Measurements from ENCODE around the gene ROR1.

The ROR1 gene

DNA sequence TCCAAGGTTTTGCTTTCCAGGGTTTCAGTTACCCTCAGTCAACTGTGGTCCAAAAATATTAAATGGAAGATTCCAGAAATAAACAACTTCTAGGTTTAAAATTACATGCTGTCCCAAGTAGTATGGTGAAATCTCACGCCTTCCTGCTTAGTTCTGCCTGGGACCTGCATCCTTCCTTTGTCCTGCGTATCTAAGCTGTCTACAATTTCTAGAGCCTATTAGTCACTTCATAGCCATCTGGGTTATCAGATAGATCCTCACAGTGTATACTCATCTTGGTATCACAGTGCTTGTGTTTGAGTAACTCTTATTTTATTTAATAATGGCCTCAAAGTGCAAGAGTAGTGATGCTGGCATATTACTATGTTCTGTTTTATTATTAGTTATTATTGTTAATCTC lies 157.7 kb downstream of the ROR1 start:
- DNase-seq (ENCODE audit: low read depth in 2 of 2) = no peak

DNA sequence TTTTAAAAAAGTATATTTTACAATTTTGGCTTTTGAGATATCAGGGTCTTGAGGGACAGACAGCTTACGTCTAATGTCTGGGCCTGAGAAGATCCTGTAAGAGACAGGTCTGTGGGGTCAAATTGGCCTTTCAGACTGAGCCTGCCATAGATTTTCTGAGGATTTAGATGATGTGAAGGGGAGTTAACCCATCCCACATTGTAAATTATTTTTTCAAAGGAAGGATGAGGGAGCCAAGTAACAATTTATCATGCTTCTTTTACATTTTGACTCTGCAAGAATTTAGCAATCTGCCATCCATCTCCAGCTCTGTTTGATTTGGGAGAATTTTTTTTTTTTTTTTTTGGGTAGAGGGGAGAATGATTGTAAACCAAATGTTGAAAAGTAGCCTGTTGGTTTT lies 160.9 kb downstream of the ROR1 start:
- no peak for DNase-seq (ENCODE audit: low read depth in 2 of 2)

DNA sequence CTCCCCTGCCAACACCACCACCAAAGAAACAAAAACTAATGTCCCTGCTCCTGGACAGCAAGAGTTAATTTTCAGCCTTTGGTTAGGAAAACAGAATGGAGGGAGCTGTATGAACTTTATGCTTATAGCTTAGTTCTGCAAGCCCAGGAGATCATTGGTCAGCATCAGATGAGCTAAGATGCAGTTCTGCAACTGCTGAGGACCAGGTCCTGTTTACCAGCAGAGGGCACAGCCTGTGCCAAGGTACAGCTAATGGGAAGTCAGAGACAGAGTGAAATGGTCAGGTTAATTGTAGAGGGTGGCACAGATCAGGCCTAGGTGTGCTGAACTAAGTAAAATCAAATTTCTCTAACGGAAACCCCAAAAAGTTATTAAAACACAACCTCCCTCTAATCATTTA lies 161.3 kb downstream of the ROR1 start:
- DNase-seq (ENCODE audit: low read depth in 2 of 2) = no peak

DNA sequence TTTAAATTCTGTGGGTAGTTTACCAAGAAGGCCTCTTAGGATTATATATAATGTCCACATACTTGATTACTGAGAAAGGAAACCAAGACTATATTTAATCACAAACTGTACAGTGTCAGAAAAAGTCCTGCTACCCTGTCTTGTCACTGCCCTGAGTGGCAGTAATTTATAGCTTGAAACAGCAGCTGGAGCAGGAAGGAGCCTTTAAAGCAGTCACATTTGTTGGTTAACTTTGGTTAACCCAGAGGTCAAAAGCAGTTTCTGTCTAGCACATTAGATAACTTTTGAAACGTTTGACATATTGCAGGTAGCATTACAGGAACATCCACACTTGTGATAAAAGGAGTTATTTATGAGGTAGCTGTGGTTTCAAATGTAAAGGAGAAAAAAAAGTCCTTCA lies 161.7 kb downstream of the ROR1 start:
- DNase-seq (ENCODE audit: low read depth in 2 of 2) = no peak

DNA sequence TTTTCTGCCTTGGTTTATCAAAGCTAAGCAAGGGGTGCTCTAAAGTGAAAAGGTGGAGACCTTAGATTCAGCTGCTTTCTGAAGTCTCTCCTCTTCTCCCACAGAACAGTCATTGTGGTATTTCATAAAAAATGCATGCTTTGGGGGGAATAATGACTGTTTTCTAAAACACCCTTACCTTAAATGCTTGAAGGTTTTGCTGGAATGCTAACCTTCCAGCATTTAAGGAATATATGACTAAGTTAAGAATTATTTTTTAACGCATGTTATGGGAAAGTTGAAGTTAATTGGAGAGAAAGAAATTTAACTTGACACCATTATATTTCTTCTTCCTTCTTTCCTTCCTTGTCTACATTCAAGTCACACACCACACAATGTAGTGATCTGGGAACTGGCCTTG lies 162.5 kb downstream of the ROR1 start:
- no peak for DNase-seq (ENCODE audit: low read depth in 2 of 2)

DNA sequence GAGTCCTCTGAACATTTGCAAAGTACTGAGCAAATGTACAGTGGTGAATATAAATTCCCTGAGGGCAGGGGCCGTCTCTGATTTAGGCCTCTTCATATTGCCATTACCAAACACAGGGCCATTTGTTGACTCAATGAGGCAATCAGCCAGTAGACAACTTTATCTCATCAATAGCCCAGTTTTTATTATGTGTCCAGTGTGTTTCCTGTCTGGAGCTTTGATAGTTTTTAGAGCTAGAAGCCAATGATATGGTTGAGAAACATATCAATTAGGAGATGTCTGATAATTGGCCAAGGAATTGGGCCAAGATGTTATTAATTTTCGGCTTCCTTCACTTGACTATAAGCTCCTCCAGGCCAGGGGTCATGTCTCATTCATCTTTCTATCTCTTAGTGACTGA lies 163.0 kb downstream of the ROR1 start:
- no peak for DNase-seq (ENCODE audit: low read depth in 2 of 2)

DNA sequence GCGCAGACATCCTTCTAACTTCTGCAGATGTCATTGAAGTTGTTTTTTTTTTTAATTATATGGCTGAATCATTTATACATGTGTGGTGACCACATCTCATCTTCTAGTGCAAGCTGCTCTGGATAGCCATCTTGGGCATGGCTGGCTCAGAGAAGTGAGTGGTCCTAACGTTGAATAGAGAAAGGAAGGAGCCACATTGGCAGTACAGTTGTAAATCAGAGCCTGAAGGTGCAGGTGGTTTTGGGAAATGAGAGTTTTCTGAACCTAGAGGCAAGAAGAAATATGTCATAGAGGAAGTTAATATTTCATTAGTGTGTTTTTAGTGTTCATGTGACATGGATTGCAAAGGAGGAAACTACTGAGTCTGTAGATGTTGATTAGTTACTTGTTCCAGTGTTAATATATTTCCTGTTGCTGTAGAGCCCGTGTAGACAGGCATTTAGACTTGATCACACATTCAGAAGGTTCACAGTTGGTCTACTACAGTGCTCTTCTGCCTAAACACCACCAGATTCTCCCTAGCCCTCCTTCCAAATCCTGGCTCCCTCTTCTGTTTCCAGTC lies 163.7 kb downstream of the ROR1 start:
- no peak for DNase-seq (ENCODE audit: low read depth in 2 of 2)

DNA sequence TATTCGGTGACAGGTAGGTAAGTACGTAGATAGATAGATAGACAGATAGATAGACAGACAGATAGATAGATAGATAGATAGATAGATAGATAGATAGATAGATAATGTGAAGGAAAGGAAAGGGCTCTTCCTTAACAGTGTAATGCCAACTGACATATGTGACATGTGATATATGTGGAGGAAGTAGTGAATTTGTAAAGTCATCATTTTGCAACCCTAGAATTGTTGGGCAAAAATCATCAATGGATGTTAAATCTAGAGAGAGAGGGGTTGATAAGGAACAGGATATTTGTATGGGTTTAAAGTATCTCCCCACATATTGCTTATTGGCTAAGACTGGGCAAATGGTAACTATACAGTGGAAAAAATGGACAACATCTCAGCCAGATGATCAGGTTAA lies 166.6 kb downstream of the ROR1 start:
- DNase-seq (ENCODE audit: low read depth in 2 of 2) = no peak

DNA sequence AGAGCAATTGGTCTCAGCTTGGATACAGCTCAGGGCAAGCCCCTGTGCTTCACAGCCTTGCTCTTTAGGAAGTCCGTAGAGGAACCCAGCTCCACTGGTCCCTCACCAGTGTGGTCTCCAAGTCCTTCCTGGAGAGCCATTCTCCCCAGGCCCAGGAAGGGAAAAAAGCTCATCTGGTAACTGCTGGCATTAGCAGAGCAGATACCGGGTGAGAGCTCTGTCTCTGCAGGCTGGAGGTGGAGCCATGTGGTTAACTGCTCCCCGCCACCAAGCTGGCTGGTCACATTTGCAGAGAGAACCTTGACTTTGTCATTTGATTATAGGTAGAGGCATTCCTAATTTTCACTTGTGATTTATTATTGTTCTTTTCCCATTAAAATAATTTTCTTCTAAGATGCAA lies 169.6 kb downstream of the ROR1 start:
- no peak for DNase-seq (ENCODE audit: low read depth in 2 of 2)

DNA sequence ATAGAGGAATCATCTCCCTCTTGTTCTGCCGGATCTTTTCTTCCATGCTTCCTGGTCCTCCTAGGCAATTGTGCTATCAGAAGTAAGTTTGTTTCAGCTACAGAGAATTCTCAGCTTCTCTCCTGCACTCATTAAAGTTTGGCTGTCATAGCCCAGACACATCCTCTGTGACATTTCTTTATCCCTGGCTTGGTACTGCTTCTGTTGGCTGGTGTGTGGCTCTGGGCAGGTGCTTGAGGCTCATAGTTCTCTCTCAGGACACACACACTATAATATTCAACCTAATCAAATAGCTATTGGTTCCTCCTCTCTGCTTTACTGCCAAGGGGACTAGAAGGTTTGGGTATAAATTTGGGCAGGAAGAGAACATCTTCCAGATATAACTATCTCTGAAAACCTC lies 172.1 kb downstream of the ROR1 start:
- no peak for DNase-seq (ENCODE audit: low read depth in 2 of 2)

DNA sequence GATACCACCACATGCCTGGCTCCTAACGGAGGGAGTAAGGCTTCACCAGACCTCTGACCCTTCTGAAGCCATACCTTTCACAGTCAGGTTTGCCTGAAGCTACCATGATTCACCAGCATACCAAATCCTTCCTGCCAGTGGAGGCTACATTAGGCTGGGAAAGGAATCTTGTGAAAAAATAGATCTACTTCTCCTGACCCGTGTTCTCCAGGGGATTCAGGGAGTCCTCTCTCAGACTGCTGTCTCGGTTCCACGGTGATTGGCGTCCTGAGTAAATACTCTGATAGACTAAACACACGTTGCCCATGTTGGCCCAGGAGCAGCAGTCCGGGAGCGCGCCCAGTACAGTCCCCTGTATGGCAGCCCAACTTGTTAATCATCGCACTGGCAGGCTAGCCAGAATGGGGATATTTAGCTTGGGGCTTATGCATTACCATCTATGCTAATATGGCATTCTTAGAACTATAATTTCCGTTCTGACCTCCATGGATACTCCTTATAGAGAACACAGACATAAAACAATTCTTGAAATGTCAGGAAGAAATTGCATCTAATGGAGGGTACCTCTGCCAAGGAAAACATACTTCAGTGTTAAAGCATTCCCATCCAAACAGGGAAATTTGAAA lies 173.2 kb downstream of the ROR1 start:
- DNase-seq (ENCODE audit: low read depth in 2 of 2) = no peak

DNA sequence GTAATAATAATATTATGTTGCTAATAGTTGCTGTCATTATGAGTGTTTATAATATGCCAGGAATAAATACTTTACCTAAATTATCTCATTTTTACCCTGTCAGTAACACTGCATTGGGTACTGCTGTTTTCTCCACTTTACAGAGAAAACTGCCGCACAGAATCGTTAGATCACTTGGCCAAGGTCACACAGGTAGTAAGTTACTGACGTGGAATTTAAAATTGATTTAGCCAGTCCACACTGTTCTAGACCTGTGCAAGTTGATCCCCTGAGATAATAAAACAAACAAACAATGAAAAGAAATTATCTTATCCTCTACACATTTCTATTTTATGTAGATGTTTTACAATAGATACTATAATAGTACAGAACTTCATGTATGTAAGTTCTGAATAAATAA lies 174.1 kb downstream of the ROR1 start:
- DNase-seq (ENCODE audit: low read depth in 2 of 2) = no peak

DNA sequence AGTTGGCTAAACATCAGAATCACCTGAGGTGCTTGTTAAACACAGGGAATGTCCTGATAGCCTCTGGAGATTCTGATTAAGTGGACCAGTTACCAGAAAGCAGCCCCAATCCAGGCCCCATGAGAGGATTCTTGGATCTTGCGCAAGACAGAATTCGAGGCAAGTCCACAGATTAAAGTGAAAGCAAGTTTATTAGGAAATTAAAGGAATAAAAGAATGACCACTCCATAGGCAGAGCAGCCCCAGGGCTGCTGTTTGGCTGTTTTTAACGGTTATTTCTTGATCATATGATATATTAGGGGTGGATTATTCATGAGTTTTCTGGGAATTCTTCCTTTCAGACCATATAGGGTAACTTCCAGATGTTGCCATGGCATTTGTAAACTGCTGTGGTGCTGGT lies 176.2 kb downstream of the ROR1 start:
- DNase-seq (ENCODE audit: low read depth in 2 of 2) = no peak

DNA sequence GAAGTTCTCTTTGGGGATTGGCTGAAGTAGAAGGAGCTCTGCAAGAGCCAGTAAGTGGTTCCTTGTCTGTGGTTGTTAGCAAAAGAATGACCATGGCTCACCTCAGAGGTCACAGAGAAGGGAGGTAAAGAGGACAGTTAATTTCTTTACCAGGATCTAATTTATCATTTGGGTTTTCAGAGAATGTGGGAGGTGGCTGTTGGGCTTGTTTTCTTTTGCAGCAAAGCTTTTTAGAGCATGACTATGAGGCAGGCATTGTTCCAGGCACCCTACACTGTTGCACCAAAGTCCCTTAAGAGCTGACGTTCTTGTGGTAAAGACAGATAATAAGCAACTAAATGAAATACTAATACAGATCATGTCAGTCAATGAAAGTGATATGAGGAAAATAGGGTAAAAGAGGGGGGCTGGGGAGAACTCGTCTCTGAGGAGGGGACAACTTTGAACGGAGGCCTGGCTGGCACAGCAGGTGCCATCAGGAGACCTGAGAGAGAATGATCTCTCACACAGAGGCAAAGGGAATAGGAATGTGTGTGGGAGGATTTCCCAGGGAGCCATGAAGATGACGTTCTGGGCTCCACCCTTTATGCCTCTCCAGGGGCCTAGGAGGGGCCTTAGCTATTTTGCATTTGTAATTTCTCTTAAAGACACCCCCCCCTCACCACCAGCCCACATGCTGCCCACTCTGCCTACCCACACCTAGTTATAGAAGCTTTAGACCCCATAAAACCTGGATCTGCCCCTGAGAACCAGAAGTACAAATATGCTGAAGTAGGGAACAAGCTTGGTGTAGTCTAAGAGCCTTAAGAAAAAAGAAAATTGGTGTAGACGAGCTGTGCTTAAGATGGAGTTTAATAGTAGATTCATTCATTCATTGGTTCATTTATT lies 177.5 kb downstream of the ROR1 start:
- DNase-seq (ENCODE audit: low read depth in 2 of 2) = no peak

DNA sequence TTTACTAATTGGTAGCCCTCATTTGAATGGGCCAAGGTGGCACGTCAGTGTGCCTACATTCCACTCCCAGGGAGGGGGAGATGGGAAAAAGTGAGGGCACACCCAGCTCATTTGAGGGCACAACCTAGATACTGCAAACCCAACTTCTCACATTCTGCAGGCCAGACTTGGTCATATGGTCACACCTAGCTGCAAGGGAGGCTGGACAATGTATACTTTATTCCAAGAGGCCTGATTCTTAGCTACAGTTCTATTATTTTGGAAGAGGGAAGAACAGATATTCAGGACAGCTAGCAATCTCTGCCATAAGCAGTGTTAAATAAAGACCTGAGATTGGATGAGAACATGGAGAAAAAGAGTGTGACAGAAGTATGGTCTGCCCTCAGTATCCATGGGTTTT lies 180.4 kb downstream of the ROR1 start:
- DNase-seq (ENCODE audit: low read depth in 2 of 2) = no peak

DNA sequence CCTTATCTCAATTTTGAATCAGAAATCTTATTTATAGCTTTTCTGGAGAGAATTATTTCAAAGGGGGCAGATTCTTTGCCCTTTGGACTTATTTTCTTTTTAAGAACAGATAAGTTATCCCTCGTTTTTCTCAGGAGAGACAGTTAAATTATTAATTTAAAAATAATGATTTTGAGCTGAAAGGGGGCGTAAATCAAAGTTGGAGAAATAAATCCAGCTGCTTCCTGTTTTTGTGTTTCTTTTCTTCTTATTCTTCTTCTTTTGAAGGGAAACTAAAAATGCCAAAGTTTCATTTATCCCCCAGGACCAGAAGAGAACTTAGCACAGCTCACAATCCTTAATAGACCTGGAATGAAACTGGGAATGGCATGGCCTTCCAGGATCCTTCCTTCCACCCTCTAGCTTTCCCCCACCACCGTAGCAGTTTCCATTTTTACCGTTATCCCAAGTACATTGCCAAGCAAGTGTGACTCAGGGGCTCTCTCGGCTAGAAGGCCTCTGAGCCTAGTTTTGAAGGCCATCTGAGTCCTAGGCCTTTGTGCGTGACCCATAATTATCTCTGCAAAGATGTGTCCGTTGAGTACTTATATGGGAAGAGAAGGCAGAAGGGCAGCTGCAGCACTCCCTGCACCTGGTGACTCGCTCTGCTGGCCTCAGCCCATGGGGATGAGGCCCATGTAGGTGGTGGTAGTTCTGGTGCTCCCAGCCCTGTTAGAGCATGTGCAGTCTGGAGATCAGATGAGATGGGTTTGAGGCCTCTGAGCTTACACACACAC lies 181.7 kb downstream of the ROR1 start:
- DNase-seq (ENCODE audit: low read depth in 2 of 2) = no peak

DNA sequence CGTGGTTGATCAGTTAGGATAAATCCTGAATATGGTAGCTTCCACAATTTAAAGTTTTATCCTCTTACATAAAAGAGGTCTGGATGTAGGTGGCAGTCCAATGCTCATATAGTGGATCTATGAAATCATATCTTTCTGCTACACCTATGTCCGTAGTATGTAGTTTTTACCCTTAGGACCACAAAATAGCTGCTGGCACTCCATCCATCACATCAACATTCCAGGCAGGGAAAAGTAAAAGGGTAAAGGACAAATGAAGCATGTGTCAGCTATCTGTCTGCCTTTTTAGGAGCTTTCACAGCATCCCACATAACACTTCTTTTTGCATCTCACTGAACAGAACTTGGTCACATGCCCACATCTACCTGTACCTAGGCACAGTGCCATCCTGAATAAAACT lies 184.7 kb downstream of the ROR1 start:
- no peak for DNase-seq (ENCODE audit: low read depth in 2 of 2)

DNA sequence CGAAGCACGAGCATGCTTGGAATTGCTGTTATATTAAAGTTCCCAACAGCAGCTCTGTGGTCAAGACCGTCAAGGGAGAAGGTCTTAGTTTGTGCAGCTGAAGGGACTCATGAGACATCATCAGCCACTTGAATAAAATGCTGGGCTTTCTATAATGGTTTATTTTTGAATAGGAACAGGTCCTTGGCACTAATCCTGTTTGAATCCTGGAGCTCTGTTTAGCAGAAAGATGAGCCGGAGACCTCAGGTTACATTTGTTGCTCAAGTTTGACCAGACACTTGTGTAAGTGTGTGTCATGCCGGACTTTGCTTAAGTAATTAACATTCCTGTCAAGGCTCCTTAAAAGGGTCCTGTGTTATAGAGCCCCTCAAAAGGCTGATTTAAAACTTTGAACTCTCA lies 186.5 kb downstream of the ROR1 start:
- no peak for DNase-seq (ENCODE audit: low read depth in 2 of 2)

DNA sequence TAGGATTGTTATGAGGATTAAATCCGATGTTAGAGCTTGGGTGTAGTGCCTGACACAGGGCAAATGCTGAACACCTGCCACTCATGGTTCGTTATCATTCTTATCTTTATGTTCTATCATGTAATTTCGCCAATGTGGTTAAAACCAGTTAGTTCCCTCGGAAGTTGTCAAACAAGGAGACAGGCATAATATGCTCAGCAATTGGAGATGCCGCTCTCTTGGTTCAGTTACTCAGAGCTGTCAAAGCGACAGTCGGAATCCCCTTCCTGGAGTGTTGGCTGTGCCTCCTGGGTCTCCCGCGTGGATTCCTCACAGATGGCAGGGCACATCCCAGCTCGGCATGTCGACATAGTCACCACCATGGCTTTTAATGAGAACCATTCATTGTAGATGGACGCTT lies 192.2 kb downstream of the ROR1 start:
- DNase-seq (ENCODE audit: low read depth in 2 of 2) = no peak

DNA sequence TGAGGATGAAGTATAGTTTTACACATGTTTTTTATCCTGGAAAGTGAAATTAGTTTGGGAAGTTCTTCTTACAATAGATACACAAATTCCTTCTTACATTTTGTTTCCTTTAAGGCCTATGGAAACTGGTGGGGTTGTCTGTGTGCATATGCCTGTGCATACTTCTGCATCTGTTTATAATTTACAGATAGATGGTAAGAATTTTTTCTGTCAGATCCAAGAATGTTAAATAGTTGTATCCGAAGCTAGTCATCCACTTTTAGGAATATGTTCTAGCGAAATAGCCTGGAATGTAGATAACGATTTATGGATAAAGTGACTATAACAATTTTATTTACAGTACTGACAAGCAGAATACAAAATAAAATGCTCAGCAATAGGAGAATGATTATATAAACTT lies 194.1 kb downstream of the ROR1 start:
- no peak for DNase-seq (ENCODE audit: low read depth in 2 of 2)

DNA sequence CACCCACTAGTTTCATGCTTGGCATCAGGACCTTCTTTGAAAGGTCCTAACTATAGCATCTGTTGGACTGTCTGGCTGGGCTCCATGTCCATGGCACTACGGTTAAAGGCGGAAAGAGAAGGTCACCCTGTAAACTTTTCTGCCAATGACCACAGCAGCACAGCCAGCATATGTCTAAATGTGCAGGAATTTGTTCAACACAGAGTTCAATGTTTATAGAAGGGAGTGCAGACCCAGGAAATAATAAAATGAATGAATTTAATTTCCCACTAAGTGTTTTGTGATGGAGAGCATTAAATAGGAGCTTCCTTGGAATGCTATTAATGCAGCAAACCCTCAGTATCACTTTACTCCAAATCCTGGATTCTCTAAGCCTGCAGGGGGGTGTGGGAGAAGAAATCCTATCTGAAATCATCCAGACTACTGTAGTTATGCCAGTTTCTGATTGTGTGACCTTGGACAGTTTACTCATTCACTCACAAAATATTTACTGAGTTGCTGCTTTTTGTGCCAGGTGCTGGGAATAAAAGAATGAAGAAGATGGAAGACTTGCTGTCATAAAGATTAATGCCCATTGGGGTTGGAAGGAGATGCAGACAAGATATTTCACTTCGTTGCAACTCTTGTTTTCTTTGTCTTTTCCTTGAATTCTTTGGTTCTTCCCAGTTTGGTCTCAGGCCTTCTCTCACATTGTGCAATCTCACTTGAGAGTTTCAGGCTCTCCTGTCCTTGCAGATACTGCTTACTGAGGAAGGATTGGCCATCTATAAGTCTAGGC lies 195.0 kb downstream of the ROR1 start:
- no peak for DNase-seq (ENCODE audit: low read depth in 2 of 2)

DNA sequence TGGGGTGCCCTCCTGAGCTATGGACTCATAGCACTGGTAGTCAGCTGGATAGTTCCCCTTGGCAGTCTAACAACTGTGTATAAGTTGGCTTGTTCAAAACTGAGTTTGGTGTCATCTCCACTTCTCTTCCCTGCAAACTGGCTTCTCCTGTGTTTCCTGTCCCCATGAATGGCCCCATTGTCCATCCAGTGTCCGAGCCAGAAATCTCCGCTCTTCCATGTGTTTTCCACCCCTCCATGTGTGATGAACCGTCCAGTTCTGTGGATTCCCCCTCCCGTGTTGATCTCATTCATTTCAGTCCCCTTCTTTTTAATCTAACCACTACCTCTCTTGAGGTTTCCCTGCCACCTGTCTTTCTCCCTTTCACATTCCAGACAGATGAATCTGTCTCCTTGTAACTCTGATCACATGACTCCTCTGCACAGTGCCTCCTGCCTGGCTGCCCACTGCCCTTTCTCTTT lies 195.7 kb downstream of the ROR1 start:
- no peak for DNase-seq (ENCODE audit: low read depth in 2 of 2)

Data from activated CD8-positive, alpha-beta memory T cell treated with anti-CD3 and anti-CD28 coated beads for 4 hours (primary cell).